ENCODE data around the gene CBFA2T3.

DNA sequence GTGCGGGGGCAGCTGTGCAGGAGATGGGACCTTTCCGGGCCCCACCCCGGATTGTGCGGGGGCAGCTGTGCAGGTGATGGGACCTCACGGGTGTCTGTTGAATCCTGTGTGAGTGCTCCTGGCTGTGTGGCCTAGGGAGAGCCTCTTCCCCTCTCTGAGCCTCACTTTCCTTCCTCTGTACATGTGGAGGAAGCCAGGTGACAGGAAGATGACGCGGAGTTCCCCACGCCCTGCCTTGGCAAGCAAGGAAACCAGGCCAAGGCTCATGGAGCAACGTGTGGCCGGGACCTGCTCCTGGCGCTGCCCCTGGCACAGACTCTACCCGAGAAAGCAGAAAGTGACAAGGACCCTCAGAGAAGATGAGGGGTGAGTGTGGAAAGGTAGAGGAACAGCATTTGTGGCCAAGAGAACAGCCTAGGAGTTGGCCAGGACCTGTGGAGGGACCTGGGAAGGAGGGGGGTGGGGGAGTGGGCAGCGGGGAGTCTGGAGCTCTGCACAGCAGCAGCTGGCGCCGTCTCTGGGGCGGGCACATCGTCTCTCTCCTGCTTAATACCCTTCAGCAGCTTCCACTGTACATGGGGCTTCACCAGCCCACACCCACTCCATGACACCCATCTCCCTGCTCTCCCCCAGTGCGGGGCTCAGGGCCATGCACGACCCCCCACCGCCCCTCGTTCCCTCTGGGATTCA is 72.2 kb downstream of the CBFA2T3 start:
- TF ChIP-seq, protein P1, sequence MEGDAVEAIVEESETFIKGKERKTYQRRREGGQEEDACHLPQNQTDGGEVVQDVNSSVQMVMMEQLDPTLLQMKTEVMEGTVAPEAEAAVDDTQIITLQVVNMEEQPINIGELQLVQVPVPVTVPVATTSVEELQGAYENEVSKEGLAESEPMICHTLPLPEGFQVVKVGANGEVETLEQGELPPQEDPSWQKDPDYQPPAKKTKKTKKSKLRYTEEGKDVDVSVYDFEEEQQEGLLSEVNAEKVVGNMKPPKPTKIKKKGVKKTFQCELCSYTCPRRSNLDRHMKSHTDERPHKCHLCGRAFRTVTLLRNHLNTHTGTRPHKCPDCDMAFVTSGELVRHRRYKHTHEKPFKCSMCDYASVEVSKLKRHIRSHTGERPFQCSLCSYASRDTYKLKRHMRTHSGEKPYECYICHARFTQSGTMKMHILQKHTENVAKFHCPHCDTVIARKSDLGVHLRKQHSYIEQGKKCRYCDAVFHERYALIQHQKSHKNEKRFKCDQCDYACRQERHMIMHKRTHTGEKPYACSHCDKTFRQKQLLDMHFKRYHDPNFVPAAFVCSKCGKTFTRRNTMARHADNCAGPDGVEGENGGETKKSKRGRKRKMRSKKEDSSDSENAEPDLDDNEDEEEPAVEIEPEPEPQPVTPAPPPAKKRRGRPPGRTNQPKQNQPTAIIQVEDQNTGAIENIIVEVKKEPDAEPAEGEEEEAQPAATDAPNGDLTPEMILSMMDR (IDR thresholded peaks at IDR 0.05; ENCODE audit: insufficient read depth, low read depth, low read length), result no peak
- no peak for TF ChIP-seq EZH2 (IDR thresholded peaks at IDR 0.05; ENCODE audit: insufficient read depth, low read length)

Measured in astrocyte (in vitro differentiated cells and primary cell).